ENCODE results near the gene NPW. TPM values are rescaled to one million over a fixed set of nuclear protein-coding genes. Genes with fewer than 3 reads are reported as not detected.

The NPW gene
- total and polyA plus RNA-seq, 2 experiments from 2014 or later = 3.3 to 38.6 TPM

DNA sequence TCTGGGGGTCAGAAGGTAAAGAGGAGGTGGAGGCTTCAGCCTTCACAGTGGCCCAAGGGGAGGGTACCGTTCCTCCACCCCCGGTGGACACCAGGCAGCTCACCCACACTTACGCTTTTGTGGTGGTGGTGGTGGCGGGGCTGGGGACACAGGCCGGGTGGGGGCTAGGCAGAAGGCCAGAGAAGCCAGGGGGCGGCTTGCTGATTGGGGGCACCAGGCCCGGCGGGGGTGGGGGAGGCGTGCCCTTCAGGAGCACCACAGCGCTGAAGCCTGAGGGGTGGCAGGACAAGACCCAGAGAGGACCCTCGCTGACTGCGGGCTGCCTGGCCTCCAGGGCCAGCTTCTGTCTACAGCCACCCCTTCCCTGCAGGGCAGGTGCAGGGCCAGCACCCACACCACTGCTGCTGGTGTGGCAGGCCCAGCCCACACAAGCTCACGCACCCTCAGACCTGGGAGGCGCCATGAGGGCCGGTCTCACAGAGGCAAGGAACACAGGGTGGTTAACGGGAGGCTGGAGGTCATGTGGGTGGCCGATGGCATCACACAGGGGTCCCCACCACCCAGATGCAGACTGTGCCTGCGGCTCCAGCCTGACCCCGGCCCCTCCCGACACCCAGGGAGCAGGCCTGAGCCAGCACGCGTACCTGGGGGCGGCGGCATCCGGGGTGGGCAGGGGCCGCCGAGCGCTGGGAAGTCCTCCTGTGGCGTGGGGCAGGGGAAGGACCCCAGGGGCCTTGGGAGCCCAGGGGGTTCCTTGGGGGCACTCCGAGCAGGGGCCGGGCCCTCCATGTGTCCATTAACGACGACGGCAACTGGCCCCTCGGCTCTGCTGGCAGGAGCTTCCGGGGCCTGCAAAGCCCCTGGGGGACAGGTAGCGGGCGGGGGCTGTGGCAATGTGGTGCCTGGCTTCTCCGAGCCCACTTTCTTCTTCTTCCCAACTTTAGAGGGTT lies 20.5 kb upstream of the NPW start:
- Histone ChIP-seq H3K9me3 (ENCODE audit: low read depth) (no peaks in the 10 kb centered on the region), H3K27ac (no peak overlapping the region), H3K36me3 (peaks cover 39% of the 10 kb centered on the region), H3K4me3 (no peak overlapping the region), H3K27me3 (no peaks in the 10 kb centered on the region), H3K4me1 (ENCODE audit: low read depth) (peaks cover 2% of the 10 kb centered on the region)
- TF ChIP-seq, protein P1, sequence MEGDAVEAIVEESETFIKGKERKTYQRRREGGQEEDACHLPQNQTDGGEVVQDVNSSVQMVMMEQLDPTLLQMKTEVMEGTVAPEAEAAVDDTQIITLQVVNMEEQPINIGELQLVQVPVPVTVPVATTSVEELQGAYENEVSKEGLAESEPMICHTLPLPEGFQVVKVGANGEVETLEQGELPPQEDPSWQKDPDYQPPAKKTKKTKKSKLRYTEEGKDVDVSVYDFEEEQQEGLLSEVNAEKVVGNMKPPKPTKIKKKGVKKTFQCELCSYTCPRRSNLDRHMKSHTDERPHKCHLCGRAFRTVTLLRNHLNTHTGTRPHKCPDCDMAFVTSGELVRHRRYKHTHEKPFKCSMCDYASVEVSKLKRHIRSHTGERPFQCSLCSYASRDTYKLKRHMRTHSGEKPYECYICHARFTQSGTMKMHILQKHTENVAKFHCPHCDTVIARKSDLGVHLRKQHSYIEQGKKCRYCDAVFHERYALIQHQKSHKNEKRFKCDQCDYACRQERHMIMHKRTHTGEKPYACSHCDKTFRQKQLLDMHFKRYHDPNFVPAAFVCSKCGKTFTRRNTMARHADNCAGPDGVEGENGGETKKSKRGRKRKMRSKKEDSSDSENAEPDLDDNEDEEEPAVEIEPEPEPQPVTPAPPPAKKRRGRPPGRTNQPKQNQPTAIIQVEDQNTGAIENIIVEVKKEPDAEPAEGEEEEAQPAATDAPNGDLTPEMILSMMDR (IDR thresholded peaks at IDR 0.05; ENCODE audit: low read depth, low read length) = no peak
- no peak for DNase-seq (ENCODE audit: low read depth in 1 of 2, low spot score in 1 of 2)

DNA sequence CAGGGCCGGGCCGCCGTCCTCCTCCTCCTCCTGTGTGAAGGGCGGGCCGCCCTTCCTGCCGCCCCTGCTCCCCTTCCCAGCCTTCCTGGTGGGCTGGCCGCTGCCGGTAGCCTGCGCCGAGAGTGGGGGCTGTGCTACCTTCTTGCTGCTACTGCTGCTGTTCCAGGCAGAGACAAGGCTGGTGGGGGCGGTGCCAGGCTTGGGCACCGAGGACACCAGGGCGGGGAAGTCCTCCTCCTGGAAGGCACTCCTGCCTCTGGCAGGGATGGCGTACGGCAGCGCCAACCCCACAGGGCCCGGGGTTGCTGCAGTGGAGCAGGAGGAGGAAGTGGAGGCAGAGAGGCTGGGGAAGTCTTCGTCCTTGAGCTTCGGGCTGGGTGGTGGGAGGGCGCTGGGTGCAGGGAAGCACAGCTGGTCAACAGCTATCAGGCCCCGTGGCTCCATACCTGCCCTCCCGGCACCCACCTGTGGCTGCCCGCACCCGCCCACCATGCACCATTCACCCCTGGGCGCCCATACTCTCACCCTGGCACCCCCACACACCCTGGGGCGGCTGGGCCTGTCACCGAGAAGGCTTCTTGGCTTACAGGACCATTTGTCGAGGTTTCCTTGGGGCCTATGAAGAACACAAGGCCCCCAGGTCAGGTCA lies 19.6 kb upstream of the NPW start:
- Histone ChIP-seq H3K27me3 (no peaks in the 10 kb centered on the region), H3K36me3 (peaks cover 39% of the 10 kb centered on the region), H3K27ac (no peak overlapping the region)

DNA sequence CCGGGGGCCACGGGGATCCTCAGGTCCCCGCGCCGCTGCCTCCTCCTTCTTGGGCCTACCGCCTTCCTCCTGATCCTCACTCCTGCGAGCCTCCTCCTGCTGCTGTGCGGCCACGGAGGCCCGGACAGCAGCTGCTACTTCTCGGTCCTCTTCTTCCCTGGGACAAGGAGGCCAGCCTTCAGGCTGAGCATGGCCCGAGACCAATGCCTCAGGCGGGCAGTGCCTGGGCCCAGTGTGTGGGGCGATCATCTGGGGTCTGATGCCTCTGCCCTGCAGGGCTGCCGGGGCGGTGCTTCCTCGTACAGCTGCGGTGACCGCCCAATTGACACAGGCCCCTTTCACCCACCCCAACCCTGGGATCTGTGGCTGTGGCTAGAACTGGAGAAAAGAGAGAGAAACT lies 18.6 kb upstream of the NPW start:
- TF ChIP-seq, protein P1 (IDR thresholded peaks at IDR 0.05; ENCODE audit: low read depth, low read length) = no peak
- DNase-seq (ENCODE audit: low read depth in 1 of 2, low spot score in 1 of 2) = no peak
- H3K27me3 ChIP-seq = no peaks in the 10 kb centered on the region
- peaks cover 39% of the 10 kb centered on the region for H3K36me3 ChIP-seq
- no peaks in the 10 kb centered on the region for H3K9me3 ChIP-seq (ENCODE audit: low read depth)
- no peak overlapping the region for H3K27ac ChIP-seq
- peaks cover 11% of the 10 kb centered on the region for H3K4me1 ChIP-seq (ENCODE audit: low read depth)
- H3K4me3 ChIP-seq = no peak overlapping the region

More for the DNA sequence above, 19.6 kb upstream of the NPW start:
- Histone ChIP-seq H3K4me1 (ENCODE audit: low read depth) (peaks cover 10% of the 10 kb centered on the region), H3K4me3 (no peak overlapping the region), H3K9me3 (ENCODE audit: low read depth) (no peaks in the 10 kb centered on the region)
- DNase-seq (ENCODE audit: low read depth in 1 of 2, low spot score in 1 of 2) = no peak
- TF ChIP-seq, protein P1 (IDR thresholded peaks at IDR 0.05; ENCODE audit: low read depth, low read length) = no peak

DNA sequence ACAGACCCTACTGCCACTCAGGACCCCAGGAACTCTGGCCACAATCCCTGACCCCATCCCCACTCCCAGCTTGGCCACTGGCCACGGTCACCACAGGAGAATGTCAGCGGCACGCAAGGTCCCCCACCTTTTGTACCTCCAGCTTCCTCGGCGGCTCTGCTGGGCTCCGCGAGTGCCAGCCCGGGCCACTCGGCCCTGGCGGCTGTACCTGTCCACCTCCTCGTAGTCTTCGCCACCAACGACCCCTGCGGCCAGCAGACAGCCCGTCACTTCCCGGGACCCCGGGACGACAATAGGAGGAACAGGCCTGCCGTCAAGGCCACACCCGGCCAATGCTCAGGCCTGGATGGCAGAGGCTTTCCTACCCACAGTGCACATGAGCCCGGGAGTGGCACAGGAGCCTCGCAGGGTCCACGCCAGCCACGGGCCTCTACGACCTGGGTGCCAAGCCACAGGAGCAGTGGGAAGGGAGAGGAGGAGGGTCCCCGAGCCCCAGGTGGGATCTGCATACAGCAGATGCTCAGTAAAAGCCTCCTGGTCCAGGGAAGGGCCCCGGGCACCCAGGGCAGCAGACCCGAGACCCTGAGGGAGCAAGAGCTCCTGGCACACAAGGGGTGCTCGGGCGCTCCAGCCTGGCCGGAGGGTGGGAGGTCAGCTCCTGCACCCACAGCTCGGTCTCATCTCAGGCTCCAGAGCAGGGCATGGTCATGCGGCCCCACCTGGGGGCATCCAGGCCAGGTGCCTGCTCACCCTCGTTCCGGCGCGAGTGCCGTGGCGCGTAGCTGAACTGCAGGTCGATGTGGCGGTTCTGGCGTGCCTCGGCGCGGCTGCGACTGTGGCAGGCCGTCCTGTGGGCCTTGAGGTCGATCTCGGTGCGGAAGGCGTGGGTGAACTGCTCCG lies 17.9 kb upstream of the NPW start:
- Histone ChIP-seq H3K27me3 (no peaks in the 10 kb centered on the region), H3K4me1 (ENCODE audit: low read depth) (peaks cover 11% of the 10 kb centered on the region), H3K9me3 (ENCODE audit: low read depth) (no peaks in the 10 kb centered on the region), H3K4me3 (no peak overlapping the region), H3K27ac (no peak overlapping the region), H3K36me3 (peaks cover 39% of the 10 kb centered on the region)
- DNase-seq (ENCODE audit: low read depth in 1 of 2, low spot score in 1 of 2) = no peak
- TF ChIP-seq, protein P1 (IDR thresholded peaks at IDR 0.05; ENCODE audit: low read depth, low read length) = no peak

Data from cardiac muscle cell (in vitro differentiated cells and primary cell).